HepG2 (cell line): ENCODE measurements around the gene IL1R1. TPM values are rescaled to one million over a fixed set of nuclear protein-coding genes. Genes with fewer than 3 reads are reported as not detected.

Experiments used
- CBFB ChIP-seq: sonication (generic); formaldehyde crosslinking; IDR thresholded peaks from 2 replicates; pipeline ENCODE4 v1.4.0; 2020; ENCODE audit warnings: missing genetic modification reagents
- CHD2 ChIP-seq: IDR thresholded peaks from 2 replicates; pipeline ENCODE4 v1.6.1; 2011; ENCODE audit warnings: low read depth, low read length, improper control_type of control experiment
- CREB1 ChIP-seq, 2 experiments: fragments of 450-650 bp in 1 of 2; IDR thresholded peaks; 2 replicates each; pipeline ENCODE4 v1.6.1; 2016 to 2017; ENCODE audit warnings: control low read depth in 1 of 2, mild to moderate bottlenecking in 1 of 2, missing compliant biosample characterization in 1 of 2, missing genetic modification characterization in 1 of 2
- DNMT1 ChIP-seq: sonication (generic); formaldehyde crosslinking; IDR thresholded peaks from 2 replicates; pipeline ENCODE4 v1.5.1; 2020; ENCODE audit warnings: mild to moderate bottlenecking, missing genetic modification reagents
- FOXP4 ChIP-seq: sonication (generic); formaldehyde crosslinking; IDR thresholded peaks from 2 replicates; pipeline ENCODE4 v1.4.0; 2020; ENCODE audit warnings: missing genetic modification reagents
- HNF1B ChIP-seq: sonication (generic); formaldehyde crosslinking; IDR thresholded peaks from 2 replicates; pipeline ENCODE4 v1.5.1; 2020; ENCODE audit warnings: mild to moderate bottlenecking, moderate library complexity, missing genetic modification reagents
- HNRNPL ChIP-seq: fragments of 200-400 bp; formaldehyde crosslinking; IDR thresholded peaks from 2 replicates; pipeline ENCODE4 v1.6.1; 2017; ENCODE audit warnings: mild to moderate bottlenecking, low read depth, low read length
- HOXD1 ChIP-seq: sonication (generic); formaldehyde crosslinking; IDR thresholded peaks from 2 replicates; pipeline ENCODE4 v1.5.0; 2020; ENCODE audit warnings: missing genetic modification reagents
- MAFG ChIP-seq: sonication (generic); formaldehyde crosslinking; IDR thresholded peaks from 2 replicates; pipeline ENCODE4 v1.5.1; 2020; ENCODE audit warnings: mild to moderate bottlenecking, missing genetic modification reagents
- MBNL3 ChIP-seq: fragments of 250-450 bp; sonication (Bioruptor Pico); conservative IDR thresholded peaks from 2 replicates; pipeline ENCODE4 v1.8.0; 2022; ENCODE audit warnings: mild to moderate bottlenecking, inconsistent platforms
- MIER2 ChIP-seq: IDR thresholded peaks from 2 replicates; pipeline ENCODE4 v1.6.1; 2016; ENCODE audit warnings: missing biosample characterization, missing genetic modification reagents
- MNT ChIP-seq: fragments of 450-650 bp; IDR thresholded peaks from 2 replicates; pipeline ENCODE4 v1.6.1; 2016
- REL ChIP-seq: sonication (generic); formaldehyde crosslinking; conservative IDR thresholded peaks from 2 replicates; pipeline ENCODE4 v1.8.0; 2022; ENCODE audit warnings: mild to moderate bottlenecking, missing genetic modification reagents, moderate library complexity
- TCF7L2 ChIP-seq: IDR thresholded peaks from 2 replicates; pipeline ENCODE4 v1.6.1; 2011; ENCODE audit warnings: mild to moderate bottlenecking, low read depth, low read length, moderate library complexity
- TEF ChIP-seq: sonication (generic); formaldehyde crosslinking; IDR thresholded peaks from 2 replicates; pipeline ENCODE4 v1.5.0; 2020; ENCODE audit warnings: missing genetic modification reagents
- ZNF20 ChIP-seq: sonication (generic); formaldehyde crosslinking; IDR thresholded peaks from 2 replicates; pipeline ENCODE4 v1.4.0; 2020; ENCODE audit warnings: mild to moderate bottlenecking, moderate library complexity, missing genetic modification reagents
- ZNF251 ChIP-seq: sonication (generic); formaldehyde crosslinking; IDR thresholded peaks from 2 replicates; pipeline ENCODE4 v1.9.0; 2021; ENCODE audit warnings: mild to moderate bottlenecking, missing genetic modification reagents
- ZNF274 ChIP-seq: sonication (generic); formaldehyde crosslinking; IDR thresholded peaks from 2 replicates; pipeline ENCODE4 v1.5.1; 2020; ENCODE audit warnings: mild to moderate bottlenecking, missing genetic modification reagents
- ZNF572 ChIP-seq: sonication (generic); formaldehyde crosslinking; IDR thresholded peaks from 2 replicates; pipeline ENCODE4 v1.5.1; 2020; ENCODE audit warnings: mild to moderate bottlenecking, missing genetic modification reagents
- ZNF615 ChIP-seq: sonication (generic); formaldehyde crosslinking; IDR thresholded peaks from 2 replicates; pipeline ENCODE4 v1.5.0; 2020; ENCODE audit warnings: mild to moderate bottlenecking, missing genetic modification reagents, borderline replicate concordance
- ZNF672 ChIP-seq: sonication (generic); formaldehyde crosslinking; IDR thresholded peaks from 2 replicates; pipeline ENCODE4 v1.8.1; 2022; ENCODE audit warnings: missing genetic modification reagents
- ZNF713 ChIP-seq: sonication (generic); formaldehyde crosslinking; IDR thresholded peaks from 2 replicates; pipeline ENCODE4 v1.4.0; 2020; ENCODE audit warnings: mild to moderate bottlenecking, missing genetic modification reagents
- polyA plus RNA-seq, 8 experiments: library from polyadenylated mRNA; depleted of rRNA in 3 of 8; stranded (reverse) in 7 of 8; unstranded in 1 of 8; fragments of >200 nt; fragmentation: Illumina TruSeq in 4 of 8; extraction: Trizol in 4 of 8; gene quantifications; 2 replicates each; pipeline versions ENCODE4 v1.2.1 to v1.2.3, GENCODE V29; 2011 to 2016; ENCODE audit warnings: low read depth in 4 of 8, missing spikeins in 1 of 8, mixed read lengths in 1 of 8; ENCODE audit not compliant: insufficient read depth in 1 of 8
- total RNA-seq, 5 experiments: library from RNA; depleted of rRNA; stranded (reverse); fragments of >200 nt; fragmentation: Illumina TruSeq; extraction: Trizol; gene quantifications; 2 replicates each; pipeline ENCODE4 v1.2.3, GENCODE V29; 2016; ENCODE audit warnings: low read depth in 1 of 5
- TF ChIP-seq, protein P1 (sequence below): sonication (generic); formaldehyde crosslinking; IDR thresholded peaks from 2 replicates; pipeline ENCODE4 v1.5.0; 2020; ENCODE audit warnings: missing genetic modification reagents
- TF ChIP-seq, protein P2 (sequence below): sonication (generic); formaldehyde crosslinking; IDR thresholded peaks from 2 replicates; pipeline ENCODE4 v1.5.0; 2020; ENCODE audit warnings: missing genetic modification reagents, mild to moderate bottlenecking, borderline replicate concordance

IL1R1 gene
- total and polyA plus RNA-seq, 2 of the 13 experiments (the other 11 are each of a cell fraction or from before 2014, with no cell fraction given), result 38.0 to 93.1 TPM

DNA sequence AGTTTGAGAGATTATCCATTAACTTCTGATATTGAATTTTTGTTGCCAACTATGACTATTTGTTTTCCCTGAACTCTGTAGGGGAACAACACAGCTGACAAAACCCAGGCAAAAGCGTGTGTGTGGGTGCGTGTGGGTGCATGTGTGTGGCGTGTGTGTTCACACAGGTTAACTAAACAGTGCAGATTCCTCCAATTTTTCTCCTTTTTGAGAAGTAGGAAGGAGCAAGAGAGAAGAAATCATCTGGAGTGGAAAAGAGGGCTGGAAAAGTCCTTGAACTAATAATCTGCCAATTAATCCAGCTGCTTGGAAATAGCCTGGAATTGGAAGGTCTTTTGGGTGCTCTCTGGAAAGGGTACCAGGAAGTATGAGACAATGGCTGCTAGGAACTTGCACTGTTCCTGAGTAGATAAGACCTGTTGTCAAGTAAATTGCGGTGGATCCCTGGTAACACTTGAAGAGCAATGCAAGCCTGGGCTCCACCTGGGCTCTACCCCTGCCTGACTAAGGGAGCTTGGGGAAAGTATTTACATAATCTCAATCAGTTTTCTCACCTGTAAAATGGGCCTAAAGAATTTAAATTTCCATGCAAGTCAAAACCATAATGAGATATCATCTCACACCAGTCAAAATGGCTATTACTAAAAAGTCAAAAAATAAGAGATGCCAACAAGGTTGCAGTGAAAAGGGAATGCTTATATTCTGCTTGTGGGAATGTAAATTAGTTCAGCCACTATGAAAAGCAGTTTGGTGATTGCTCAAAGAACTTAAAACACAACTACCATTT is 40.5 kb upstream of the IL1R1 start (continued):
- no peak for TF ChIP-seq MIER2 (CRISPR knock-in tag)
- no peak for TF ChIP-seq ZNF615
- no peak for TF ChIP-seq TEF (CRISPR knock-in tag)
- no peak for TF ChIP-seq HNRNPL
- no peak for TF ChIP-seq MAFG (CRISPR knock-in tag)
- TF ChIP-seq CBFB (CRISPR knock-in tag), result no peak
- no peak for TF ChIP-seq HNF1B (CRISPR knock-in tag)
- TF ChIP-seq CREB1 (IDR thresholded peaks at IDR 0.05), result no peak
- TF ChIP-seq CREB1 (CRISPR knock-in tag; IDR thresholded peaks at IDR 0.05), result no peak; the same call in 1 of the 2 replicates
- TF ChIP-seq ZNF274 (CRISPR knock-in tag), result no peak
- TF ChIP-seq, protein P1, sequence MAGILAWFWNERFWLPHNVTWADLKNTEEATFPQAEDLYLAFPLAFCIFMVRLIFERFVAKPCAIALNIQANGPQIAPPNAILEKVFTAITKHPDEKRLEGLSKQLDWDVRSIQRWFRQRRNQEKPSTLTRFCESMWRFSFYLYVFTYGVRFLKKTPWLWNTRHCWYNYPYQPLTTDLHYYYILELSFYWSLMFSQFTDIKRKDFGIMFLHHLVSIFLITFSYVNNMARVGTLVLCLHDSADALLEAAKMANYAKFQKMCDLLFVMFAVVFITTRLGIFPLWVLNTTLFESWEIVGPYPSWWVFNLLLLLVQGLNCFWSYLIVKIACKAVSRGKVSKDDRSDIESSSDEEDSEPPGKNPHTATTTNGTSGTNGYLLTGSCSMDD, result no peak
- TF ChIP-seq MNT, result no peak
- no peak for TF ChIP-seq ZNF713 (CRISPR knock-in tag)
- TF ChIP-seq DNMT1 (CRISPR knock-in tag), result no peak
- TF ChIP-seq HOXD1, result no peak
- TF ChIP-seq ZNF672 (CRISPR knock-in tag), result no peak
- no peak for TF ChIP-seq TCF7L2
- no peak for TF ChIP-seq ZNF251
- TF ChIP-seq CHD2, result no peak
- no peak for TF ChIP-seq ZNF572 (CRISPR knock-in tag)
- peak; percentile 89 for TF ChIP-seq FOXP4 (CRISPR knock-in tag)
- no peak for TF ChIP-seq MBNL3 (CRISPR knock-in tag)
- TF ChIP-seq REL (CRISPR knock-in tag), result no peak
- TF ChIP-seq, protein P2, sequence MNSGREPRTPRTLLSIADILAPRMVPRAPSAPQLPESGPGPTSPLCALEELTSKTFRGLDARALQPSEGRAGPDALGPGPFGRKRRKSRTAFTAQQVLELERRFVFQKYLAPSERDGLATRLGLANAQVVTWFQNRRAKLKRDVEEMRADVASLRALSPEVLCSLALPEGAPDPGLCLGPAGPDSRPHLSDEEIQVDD, result no peak
- TF ChIP-seq ZNF20, result no peak
